Gastroesophageal sphincter (tissue), 4 donors: ENCODE results near the gene DCTN3. TPM values are rescaled to one million over a fixed set of nuclear protein-coding genes. Genes with fewer than 3 reads are reported as not detected.
A peak's percentile ranks its signal among the peaks of the same experiment; 100 is the strongest.

Source experiments
- ATAC-seq: fragments of 150-250 bp; one replicate; pipeline ENCODE4 v1.9.1; 2016; ENCODE audit warnings: mild to moderate bottlenecking, moderate library complexity
- H3K27ac ChIP-seq, 4 donors: fragments of 200-600 bp; sonication (generic) in 3 of 4; 1 replicate in 3 of 4; 2 replicates in 1 of 4; pipeline ENCODE4 v1.5.1; 2016 to 2019
- H3K27me3 ChIP-seq: fragments of 200-600 bp; sonication (generic); one replicate; pipeline ENCODE4 v1.5.1; 2019
- H3K36me3 ChIP-seq, 2 donors: fragments of 200-600 bp; sonication (generic); one replicate each; pipeline ENCODE4 v1.5.1; 2019; ENCODE audit warnings: control low read depth in 1 of 2
- H3K4me1 ChIP-seq, 3 donors: fragments of 200-600 bp; sonication (generic); 1 replicate in 2 of 3; 2 replicates in 1 of 3; pipeline ENCODE4 v1.5.1; 2016 to 2019; ENCODE audit warnings: control low read depth in 2 of 3
- H3K4me3 ChIP-seq, 2 donors: fragments of 200-600 bp; sonication (generic); one replicate each; pipeline ENCODE4 v1.5.1; 2019; ENCODE audit warnings: mild to moderate bottlenecking in 1 of 2, moderate library complexity in 1 of 2
- H3K9me3 ChIP-seq, 3 donors: fragments of 200-600 bp; sonication (generic); one replicate each; pipeline ENCODE4 v1.5.1; 2017 to 2019; ENCODE audit warnings: control low read depth in 2 of 3
- CTCF ChIP-seq, 4 experiments: fragments of 200-600 bp in 2 of 4; fragments of 450-650 bp in 2 of 4; sonication (generic) in 1 of 4; IDR thresholded peaks; one replicate each; pipeline ENCODE4 v1.5.1; 2017 to 2019; ENCODE audit warnings: antibody characterized with exemption in 4 of 4, mild to moderate bottlenecking in 2 of 4, moderate library complexity in 2 of 4
- EP300 ChIP-seq: sonication (generic); formaldehyde crosslinking; IDR thresholded peaks from one replicate; pipeline ENCODE4 v1.6.1; 2017; ENCODE audit warnings: antibody characterized with exemption, mild to moderate bottlenecking
- POLR2A ChIP-seq, 2 donors: fragments of 450-650 bp; IDR thresholded peaks; one replicate each; pipeline ENCODE4 v1.6.1; 2017; ENCODE audit warnings: antibody characterized with exemption in 2 of 2, mild to moderate bottlenecking in 2 of 2, moderate library complexity in 1 of 2
- POLR2AphosphoS5 ChIP-seq: sonication (generic); formaldehyde crosslinking; IDR thresholded peaks from one replicate; pipeline ENCODE4 v1.6.1; 2017; ENCODE audit warnings: antibody characterized with exemption
- WGBS, 2 donors: methylation state at CpG; one replicate each; pipeline ENCODE4 v1.1.5; 2018; ENCODE audit warnings: low coverage in 1 of 2; 5-methylcytosine and 5-hydroxymethylcytosine counted together
- total RNA-seq, 4 donors: library from RNA; depleted of rRNA; stranded (reverse); fragments of >200 nt; gene quantifications; one replicate each; pipeline ENCODE4 v1.1.0, GENCODE V29; 2016

Gene DCTN3
- total RNA-seq, 4 donors from 2014 or later, result 80.5 to 136 (median 98.7) TPM

GRCh38 chr9:34633851-34634550 is 13.7 kb upstream of the DCTN3 start:
- Histone ChIP-seq H3K27ac (no peak overlapping the region), H3K9me3 (no peaks in the 10 kb centered on the region), H3K27me3 (peaks cover 19% of the 10 kb centered on the region), H3K4me3 (no peak overlapping the region), H3K4me1 (peaks cover 0 to 53% (median 8%) of the 10 kb centered on the region in 3 donors), H3K36me3 (peaks cover 0 to 13% of the 10 kb centered on the region in 2 donors)
- peak; percentile 30 for ATAC-seq
- no peak for TF ChIP-seq POLR2A (IDR thresholded peaks at IDR 0.05)
- peak in 3 of 4 experiments; percentile 77 to 85 (median 78) for TF ChIP-seq CTCF (IDR thresholded peaks at IDR 0.05)
- WGBS, 2 donors, result 8 to 50% methylated on average over 1 to 2 of the region's 3 CpGs

- ATAC-seq, result no peak
- TF ChIP-seq POLR2AphosphoS5 (no peak), POLR2A (IDR thresholded peaks at IDR 0.05) (no peak), EP300 (no peak)
- peaks cover 0 to 55% (median 13%) of the 10 kb centered on the region in 3 donors for H3K4me1 ChIP-seq
- 40 to 42% methylated on average over 1 to 5 of the region's 5 CpGs for WGBS, 2 donors
- no peak overlapping the region for H3K4me3 ChIP-seq
- no peaks in the 10 kb centered on the region for H3K9me3 ChIP-seq
- peaks cover 0 to 13% of the 10 kb centered on the region in 2 donors for H3K36me3 ChIP-seq
- no peak overlapping the region for H3K27ac ChIP-seq
- peaks cover 27% of the 10 kb centered on the region for H3K27me3 ChIP-seq
Observed at GRCh38 chr9:34633166-34633565, 12.9 kb upstream of the DCTN3 start.

- Histone ChIP-seq H3K27me3 (peaks cover 53% of the 10 kb centered on the region), H3K9me3 (no peaks in the 10 kb centered on the region), H3K27ac (no peak overlapping the region), H3K36me3 (peaks cover 0 to 10% of the 10 kb centered on the region in 2 donors), H3K4me1 (peaks cover 0 to 40% (median 6%) of the 10 kb centered on the region in 3 donors), H3K4me3 (no peak overlapping the region)
- WGBS, 2 donors, result 30 to 35% methylated on average over 2 to 5 of the region's 5 CpGs
- TF ChIP-seq EP300 (no peak), POLR2AphosphoS5 (no peak), CTCF (IDR thresholded peaks at IDR 0.05) (no peak), POLR2A (IDR thresholded peaks at IDR 0.05) (no peak)
- ATAC-seq, result no peak
Observed at GRCh38 chr9:34630402-34631154, 10.3 kb upstream of the DCTN3 start.

GRCh38 chr9:34629491-34629808 is 9.2 kb upstream of the DCTN3 start:
- peaks cover 0 to 32% (median 6%) of the 10 kb centered on the region in 3 donors for H3K4me1 ChIP-seq
- no peak overlapping the region for H3K27ac ChIP-seq
- peak overlapping the region in 1 of 2 donors; percentile 53 for H3K4me3 ChIP-seq
- ATAC-seq, result no peak
- H3K9me3 ChIP-seq, result no peaks in the 10 kb centered on the region
- TF ChIP-seq EP300, result no peak
- TF ChIP-seq POLR2A (IDR thresholded peaks at IDR 0.05), result no peak
- TF ChIP-seq POLR2AphosphoS5, result no peak
- TF ChIP-seq CTCF (IDR thresholded peaks at IDR 0.05), result no peak
- peaks cover 64% of the 10 kb centered on the region for H3K27me3 ChIP-seq
- no peaks in the 10 kb centered on the region for H3K36me3 ChIP-seq
- WGBS, 2 donors, result 30 to 37% methylated on average over 4 to 5 of the region's 5 CpGs

GRCh38 chr9:34628656-34629490 is 8.6 kb upstream of the DCTN3 start, which contains the start of gene ARID3C:
Gene ARID3C (minus strand): TSS chr9:34629066. CDS start chr9:34628014, 1,052 bp downstream.
- 1% methylated on average over 10 to 19 of the region's 69 CpGs for WGBS, 2 donors
- H3K4me3 ChIP-seq, result peak within 1 kb of the TSS; percentile 12 to 53
- peaks cover 0 to 32% (median 6%) of the 10 kb centered on the region in 3 donors for H3K4me1 ChIP-seq
- no peaks in the 10 kb centered on the region for H3K36me3 ChIP-seq
- H3K9me3 ChIP-seq, result no peaks in the 10 kb centered on the region
- ATAC-seq, result peak; percentile 81
- TF ChIP-seq EP300 (no peak), CTCF (IDR thresholded peaks at IDR 0.05) (peak in 2 of 4 experiments; percentile 6 to 10)
- H3K27ac ChIP-seq, result no peak within 1 kb of the TSS
- H3K27me3 ChIP-seq, result peaks cover 70% of the 10 kb centered on the region
